GM19023 (cell line): ENCODE data around the gene CTNNBIP1.
"Not testable (repeated sequence)": the region's sequence is repeated elsewhere in the genome, so short reads cannot be mapped to it uniquely, and the experiment has no call there.

ENCODE experiments used
- ATAC-seq: cut with Tn5 transposase; IDR thresholded peaks from one replicate; pipeline ENCODE4 v1.9.1; 2021; ENCODE audit warnings: mild to moderate bottlenecking, moderate library complexity; ENCODE audit not compliant: unreplicated experiment

The CTNNBIP1 gene, protein sequence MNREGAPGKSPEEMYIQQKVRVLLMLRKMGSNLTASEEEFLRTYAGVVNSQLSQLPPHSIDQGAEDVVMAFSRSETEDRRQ

DNA sequence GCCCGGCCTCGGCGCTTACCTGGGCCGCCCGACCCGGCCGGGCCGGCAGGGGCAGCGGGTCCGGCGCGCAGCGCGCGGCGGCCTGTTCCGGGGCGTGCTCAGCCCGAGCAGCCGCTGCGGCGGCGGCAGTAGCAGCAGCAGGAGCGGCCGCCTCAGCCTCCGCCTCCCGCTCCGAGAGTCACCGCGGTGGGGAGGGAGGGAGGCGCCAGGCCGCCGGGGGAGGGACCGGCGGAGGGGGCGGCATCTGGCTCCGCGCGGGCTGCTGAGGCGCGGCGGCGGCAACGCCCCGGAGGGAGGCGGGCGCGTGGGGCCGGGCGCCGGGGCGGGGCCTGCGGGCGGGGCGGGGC is at the start of gene CTNNBIP1:
TSS of gene CTNNBIP1 (minus strand) at position 194 of the 347 bp plus-strand sequence. CDS start 38,205 bp downstream, outside the sequence.
- ATAC-seq, result peak; percentile 76

DNA sequence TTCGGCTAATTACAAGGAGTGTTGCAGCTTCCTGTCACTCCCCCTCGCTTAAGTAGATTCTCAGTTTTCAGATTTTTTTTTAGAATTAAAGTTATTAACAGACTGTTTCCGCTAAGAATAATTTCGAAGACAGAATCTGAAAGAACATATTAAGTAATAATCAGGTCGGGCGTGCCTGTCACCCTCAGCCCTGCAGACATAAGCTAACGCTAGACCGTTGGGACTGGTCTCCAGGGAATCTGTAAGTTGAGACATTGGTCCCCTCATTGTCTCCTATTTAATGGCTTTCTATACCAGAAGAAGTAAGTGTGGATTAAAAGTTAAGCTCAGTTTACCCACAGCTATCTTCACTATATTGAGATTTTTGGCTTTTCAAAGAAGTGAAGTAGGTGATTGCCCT is 47.7 kb upstream of the CTNNBIP1 start:
- ATAC-seq, result no peak

DNA sequence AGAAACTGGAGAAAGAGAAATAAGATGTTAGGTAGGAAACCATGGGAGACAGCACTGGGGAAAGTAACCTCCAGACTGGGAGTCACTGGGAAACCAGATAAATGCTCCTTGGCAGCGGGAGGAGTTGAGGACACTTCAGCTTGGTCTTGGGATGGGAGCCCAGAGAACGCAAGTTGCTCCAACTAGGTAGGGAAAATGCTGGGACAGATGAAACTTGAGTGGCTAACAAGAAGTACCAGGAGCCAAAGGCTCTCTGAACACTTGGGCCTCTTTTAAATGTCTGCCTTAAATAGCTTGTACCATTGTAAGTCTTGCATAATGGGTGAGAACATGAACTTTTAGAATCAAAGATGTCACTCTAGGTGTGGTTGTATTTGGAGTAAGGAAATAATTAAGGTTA is 36.2 kb upstream of the CTNNBIP1 start:
- no peak for ATAC-seq

DNA sequence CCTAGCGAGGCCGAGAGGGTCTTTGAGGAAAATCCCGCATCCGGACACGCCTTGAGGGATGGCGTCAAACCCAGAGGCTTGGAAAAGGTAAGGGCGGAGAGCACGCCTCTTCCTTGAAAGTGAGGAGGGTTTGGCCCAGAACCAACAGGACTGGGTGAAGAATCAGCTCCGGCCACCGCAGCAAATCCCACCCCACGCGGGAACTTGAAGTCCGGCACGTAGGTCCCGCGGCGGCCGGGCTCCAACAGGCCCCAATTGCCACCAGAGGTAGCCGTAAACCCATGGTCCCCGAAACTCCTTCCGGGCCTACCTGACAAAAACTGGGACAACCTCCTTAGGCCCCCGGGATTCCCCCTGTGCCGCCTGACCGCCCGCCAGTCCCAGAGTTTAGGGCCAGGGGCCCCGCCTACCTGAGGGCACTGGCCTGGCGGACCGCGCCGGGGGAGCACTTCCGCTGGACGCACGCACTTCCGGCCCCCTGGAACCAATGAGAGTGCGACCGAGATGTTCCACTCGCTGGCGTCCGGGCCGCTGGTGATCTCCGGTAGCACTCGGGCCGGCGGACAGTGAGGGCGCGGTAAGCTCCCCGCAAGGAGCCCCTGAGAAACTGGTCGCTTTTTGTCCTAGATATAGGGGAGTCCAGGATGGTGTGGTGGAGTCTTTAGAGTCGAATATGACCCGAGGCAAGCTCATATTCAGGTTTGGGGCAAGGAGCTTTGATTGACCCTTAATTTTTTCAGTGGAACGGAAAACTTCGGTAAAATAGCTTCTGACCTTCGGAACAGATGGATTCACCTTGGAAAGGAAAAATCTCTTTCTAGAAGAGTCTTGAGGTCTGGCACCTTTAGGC is 33.1 kb upstream of the CTNNBIP1 start, which contains the start of the genes LZIC and NMNAT1:
TSS of gene LZIC (minus strand) at position 453 of the 850 bp plus-strand sequence. CDS start 6,772 bp downstream, outside the sequence.
TSS of gene NMNAT1 (plus strand) at position 537 of the 850 bp plus-strand sequence. CDS start 28,599 bp downstream, outside the sequence.
- peak; percentile 93 for ATAC-seq

DNA sequence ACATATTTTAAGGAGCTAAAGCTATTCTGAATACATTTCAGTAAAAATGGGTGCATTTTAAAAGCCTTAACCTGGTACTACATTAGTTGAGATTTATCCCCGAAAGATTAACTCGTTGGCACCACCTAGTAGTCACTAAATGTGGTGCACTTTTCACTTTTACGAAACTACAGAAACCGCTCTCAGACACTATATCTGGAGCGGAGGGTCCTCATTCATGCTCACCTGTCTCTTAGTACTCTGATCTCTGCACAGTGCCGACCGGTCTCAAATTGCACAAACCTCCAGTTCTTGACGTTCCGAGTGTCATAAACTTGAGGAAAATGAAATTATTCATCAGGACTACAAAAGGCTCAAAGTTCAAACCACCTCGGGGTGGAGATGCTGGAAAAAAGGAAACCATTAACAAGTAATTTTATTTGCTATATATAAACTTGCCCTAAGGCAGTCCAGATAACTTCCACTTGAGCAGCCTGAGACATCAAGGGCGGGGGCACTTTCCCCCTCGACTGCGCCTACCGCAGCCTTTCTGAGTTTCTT is 32.4 kb upstream of the CTNNBIP1 start:
- no peak for ATAC-seq

DNA sequence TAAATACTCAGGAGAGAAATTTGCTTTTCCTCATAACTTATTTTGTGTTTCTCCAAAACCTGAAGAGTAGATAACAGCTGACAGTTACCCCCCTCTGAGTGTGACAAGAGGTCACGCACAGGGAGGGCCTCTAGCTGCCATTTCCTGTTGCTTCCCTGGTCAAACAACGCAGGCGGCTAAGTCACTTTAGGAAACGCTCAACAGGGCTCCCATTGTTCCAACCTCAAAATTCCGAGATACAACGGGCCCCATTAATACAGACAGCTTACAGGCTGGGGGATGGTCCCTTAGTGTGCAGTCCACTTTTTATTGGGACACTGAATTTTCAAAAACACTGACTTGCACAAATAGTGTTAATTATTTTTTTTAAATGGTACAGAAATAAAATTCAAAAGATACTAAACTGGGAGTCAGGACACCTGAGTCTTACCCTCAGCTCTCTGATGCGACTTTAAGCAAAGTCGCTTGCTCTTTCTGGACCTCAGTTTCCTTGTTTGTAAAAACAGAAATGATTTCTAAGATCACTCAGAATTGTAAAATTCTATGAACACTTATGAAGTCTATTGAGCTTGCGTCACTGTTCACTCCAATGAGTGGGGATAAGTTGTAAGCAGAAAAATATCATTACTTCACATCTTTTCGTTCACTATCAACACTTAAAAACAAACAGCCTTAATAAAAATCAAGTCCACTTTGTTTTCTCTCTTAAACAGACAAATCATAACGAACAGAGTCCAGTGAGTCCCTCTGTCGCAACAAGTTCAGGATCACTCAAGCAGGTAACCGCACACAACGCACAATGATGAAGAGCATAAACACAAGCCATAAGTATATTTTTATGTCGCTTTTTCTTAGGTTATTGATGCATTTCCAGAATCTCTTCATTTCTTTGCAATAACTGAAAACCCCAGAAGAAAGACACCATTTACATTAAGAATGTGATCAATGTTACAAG is 19.6 kb upstream of the CTNNBIP1 start:
- ATAC-seq, result no peak

DNA sequence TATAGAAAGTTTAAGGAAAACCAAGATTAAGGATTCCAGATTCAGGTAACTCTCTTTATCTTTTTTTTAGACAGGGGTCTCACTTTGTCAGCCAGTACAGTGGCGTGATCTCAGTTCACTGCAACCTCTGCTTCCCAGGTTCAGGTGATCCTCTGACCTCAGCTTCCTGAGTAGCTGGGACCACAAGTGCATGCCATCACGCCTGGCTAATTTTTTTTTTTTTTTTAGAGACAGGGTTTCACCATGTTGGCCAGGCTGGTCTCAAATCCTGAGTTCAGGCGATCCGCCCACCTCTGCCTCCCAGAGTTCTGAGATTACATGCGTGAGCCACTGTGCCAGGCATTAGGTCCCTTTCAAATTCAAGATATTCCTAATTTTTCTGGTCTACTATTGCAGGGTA is 17.2 kb upstream of the CTNNBIP1 start:
- no peak for ATAC-seq

DNA sequence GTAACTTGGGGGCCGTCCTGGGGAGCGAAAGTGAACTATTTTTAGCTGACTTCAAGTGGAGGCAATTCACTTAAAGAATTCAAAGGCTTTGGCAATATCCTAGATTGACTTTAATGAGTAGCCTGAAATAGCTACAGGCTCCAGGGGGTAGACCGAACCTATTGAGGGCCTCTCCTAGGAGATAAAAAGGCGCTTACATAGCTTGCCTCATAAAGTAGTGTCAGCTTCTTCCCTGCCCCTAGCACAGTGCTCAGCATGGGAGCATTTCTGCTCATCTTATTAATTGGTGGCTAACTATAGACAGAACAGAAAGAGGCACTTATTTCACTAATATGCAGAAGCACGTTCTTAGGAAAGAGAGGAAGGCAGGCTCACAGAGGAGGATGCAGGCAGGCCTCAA is 12.3 kb upstream of the CTNNBIP1 start:
- ATAC-seq, result no peak

DNA sequence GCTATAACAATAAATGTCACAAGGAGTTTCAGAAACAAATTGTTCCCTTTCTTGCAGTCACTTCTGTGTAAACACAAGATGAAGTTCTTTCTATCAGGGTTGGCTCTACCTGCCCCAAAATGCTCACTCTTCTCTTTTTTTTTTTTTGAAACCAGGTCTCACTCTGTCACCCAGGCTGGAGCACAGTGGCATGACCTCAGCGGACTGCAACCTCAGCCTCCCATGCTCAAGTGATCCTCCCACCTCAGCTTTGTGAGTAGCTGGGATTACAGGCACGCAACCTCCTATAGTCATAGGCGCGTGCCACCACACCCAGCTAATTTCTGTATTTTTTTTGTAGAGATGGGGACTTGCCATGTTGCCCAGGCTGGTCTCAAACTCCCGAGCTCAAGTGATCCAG is 10.5 kb upstream of the CTNNBIP1 start:
- ATAC-seq, result no peak

DNA sequence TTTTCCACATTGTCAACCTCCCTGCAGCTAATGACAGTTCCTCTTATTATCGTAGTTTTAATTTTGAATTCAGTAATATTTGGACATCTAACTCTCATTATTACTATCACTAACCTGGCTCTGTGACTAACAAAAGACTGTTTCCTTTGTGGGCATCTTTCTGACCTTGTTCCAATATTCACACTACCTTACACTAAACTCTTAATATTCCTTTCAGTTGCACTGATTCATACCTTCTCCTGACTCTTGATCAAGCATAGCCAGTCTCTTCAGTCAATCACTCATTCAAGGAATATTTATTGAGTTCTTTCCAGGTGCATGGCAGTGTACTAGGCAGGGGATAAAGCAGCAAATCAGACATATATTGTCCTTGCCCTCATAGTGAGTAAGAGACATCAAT is 7.8 kb upstream of the CTNNBIP1 start:
- ATAC-seq, result no peak

DNA sequence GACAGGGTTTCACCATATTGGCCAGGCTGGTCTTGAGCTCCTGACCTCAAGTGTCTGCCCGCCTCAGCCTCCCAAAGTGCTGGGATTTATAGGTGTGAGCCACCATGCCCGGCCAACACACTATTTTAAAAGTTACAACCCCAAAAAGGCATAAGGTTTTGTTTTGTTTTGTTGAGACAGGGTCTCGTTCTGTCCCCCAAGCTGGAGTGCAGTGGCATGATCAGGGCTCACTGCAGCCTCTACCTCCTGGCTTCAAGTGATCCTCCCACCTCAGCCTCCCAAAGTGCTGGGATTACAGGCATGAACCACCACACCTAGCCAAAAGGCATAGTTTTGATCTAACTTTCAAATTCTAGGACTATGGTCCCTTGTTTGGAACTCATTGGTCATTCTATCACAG is 7.4 kb upstream of the CTNNBIP1 start:
- ATAC-seq, result not testable (repeated sequence)

DNA sequence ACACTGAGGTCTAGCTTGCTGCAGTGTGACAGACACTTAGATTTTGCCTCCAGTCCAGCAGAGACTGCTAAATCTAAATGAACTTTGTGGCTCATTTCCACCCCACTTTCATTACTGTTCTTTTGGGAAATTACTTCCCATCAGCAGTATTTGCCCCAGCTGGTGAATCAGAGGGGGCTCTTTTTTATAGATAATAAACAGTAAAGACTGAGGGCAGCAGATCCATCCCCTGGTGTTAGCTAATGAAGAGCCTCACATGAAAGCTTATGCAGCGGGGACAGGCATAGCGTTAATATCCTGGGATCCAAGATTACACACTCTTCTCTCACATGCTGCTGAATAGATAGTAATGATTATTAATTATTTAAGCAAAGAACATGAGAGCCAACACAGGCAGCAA is 6.4 kb upstream of the CTNNBIP1 start:
- no peak for ATAC-seq

DNA sequence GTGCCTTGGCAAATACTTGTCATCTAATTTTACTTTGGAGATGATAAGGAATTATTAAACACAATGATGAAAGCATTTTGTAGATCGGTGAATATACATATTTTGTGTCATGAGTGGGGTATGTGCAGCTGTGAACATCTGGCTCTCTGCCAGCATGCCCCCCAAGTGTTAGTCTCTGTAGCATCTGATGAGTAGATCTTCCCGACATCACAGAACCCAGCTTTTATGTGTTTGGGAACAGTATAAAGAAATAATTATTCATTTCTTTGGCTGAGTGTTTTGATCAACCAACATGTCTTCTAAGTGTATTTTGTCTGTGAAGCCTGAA is 4.5 kb upstream of the CTNNBIP1 start:
- no peak for ATAC-seq

DNA sequence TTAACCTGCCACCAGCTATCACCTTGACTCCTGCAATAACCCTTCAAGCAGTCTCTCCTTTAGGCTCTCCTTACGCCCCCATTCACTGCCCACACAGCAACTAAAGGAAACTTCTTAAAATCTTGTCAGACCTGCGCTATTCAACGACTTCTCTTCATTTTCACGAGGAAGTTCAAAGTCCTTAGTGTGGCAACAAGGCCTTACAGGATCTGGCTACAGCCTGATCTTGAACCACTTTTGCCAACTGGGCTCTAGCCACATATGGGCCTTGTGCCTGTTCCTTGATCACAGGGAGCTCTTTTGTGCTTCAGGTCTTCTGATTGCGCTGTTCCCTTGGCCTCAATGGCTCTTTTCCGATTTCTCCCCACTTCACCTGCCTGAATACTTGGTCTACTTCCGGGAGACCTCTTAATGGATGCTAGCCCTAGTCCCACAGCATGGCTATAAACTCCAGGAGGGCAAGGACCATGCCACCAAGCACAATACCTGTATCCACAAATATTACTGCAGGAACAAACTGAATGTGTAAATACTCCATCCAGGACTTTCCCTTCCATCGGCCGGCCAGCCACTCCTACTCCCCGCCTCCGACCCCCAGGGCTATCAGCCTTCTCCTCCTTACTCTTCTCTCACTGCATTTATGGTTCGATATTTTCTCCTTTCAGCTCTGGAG is 2.3 kb upstream of the CTNNBIP1 start:
- ATAC-seq, result no peak

DNA sequence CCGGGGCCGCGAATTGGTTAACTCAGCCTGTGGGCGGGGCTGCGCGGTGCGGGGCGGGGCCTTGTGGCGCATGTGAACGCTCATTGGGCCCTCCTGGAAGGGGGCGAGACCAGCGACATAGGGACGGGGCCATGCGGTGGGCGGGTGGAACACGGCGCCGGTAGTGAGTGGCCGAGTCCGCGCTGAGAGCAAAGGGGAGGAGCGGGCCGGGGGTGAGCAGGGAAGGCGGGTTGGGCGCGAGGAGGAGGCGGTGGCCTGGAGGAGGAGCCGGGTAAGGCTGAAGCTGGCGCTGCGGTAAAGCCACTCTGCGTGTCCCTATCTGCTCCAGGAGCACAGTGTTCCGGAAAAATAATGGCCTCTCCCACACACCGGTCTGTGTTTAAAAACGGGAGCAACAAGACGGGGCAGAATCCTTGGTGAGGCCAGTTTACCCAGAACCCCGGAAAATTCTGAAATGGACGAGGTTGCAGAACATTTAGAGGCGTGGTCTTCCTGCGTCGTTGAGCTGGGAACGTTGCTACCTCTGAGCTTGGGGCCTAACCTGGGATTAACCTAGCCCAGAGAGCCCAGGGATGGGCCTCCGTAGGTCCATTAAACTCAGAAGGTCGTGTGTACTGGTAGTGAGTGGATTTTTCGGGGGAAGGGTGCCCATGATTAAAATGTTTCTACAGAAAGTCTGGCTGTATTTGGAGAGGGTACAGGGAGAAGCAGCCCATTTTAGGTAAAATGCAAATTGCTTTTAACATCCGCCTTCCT is 532 bp upstream of the CTNNBIP1 start:
- peak; percentile 95 for ATAC-seq

DNA sequence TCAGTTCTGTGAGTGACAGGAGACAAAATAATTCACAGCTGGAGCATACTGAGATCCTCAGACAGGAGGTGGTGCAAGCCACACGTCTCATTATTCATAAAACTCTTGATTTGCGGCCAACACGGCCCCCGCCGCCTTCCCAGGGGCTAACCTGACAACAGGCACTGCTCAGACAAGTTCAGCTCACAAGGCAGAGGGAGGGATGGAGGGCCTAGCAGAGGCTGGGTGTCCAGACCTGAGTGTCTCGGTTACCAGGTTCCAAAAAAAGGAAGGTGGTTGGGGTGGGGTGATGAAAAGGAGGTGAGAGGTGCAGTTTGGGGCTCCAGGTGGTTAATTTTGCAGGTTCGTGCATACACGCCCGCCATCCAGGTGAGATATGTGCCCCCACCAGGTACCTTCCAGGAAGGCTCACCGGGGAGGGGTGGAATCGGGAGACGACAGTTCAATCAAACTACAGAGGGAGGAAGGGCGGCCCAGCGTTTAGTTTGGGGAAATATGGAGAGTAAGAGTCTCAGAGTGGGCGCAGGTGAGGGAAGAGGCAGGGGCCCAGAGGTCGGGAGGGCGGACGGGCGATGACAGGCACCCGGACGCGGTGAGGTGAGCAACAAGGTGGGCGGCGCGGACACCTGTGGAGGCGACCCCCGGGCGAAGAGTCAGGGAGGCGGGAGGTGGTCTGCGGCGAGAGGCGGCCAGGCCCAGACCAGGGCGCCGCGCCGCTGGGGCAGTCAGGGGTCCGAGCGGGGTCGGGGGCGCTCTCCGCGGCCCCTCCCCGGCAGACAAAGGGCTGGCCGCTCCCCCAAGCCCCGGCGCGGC is 629 bp downstream of the CTNNBIP1 start:
- no peak for ATAC-seq

DNA sequence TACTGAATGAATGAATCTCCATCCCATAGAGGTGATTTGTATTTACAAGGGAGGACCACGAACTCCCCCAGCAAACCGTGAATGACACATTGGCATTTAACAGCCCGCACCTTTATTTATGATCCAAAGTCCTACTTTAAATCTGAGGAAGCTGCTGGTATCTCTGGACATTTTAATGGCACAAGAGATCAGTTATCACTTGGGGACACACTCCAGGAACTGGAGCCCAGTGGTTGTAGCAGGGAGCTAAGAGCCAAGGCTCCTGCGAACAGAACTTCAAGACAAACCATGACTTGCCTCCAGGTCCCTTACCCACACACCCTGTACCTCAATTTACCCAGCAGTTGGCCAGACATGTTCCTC is 1.2 kb downstream of the CTNNBIP1 start:
- ATAC-seq, result no peak

DNA sequence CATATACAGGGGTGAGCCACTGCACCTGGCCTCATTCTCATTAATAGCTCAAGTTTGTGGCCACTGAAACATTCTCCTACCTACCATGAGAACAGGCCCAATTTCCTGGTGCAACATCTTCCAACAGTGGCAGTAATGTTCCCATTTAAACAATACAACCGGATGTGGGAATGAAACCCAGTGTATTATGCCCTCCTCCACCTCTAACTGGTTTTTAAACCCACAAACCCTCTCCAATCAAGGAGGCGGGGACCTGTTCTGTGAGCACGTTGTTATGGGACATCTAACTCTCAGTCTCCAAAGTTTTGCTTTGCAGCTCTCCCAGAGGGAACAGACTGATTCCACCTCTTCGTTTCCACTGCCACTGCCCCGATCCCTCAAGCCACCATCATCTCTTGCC is 2.6 kb downstream of the CTNNBIP1 start:
- ATAC-seq, result no peak

DNA sequence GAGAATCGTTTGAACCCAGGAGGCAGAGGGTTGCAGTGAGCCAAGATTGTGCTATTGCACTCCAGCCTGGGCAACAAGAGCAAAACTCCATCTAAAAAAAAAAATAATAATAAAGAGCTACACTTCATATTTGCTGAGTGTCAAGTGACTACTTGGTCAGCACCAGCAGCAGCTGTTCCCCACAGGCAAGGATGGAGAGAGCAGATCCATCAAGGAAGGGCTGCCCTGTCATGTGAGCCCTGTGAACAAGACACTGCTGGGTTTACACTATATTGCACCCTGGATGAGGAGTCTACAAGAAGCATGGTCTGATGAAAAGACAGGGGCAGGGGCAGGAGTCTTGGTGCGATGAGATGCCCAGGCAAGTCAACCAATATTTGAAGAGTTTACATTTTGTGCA is 3.6 kb downstream of the CTNNBIP1 start:
- no peak for ATAC-seq
